Mesendoderm (in vitro differentiated cells): ENCODE data around the gene GJE1.
"Not testable (repeated sequence)": the region's sequence is repeated elsewhere in the genome, so short reads cannot be mapped to it uniquely, and the experiment has no call there.

Experiments
- DNase-seq: peaks from one replicate; pipeline ENCODE4 v3.0.0; 2013
- H2AK5ac ChIP-seq: 2 replicates; pipeline ENCODE4 v1.6.1; 2013; ENCODE audit warnings: low read length, inconsistent platforms
- H2BK120ac ChIP-seq: 2 replicates; pipeline ENCODE4 v1.6.1; 2013; ENCODE audit warnings: low read depth, mild to moderate bottlenecking, low read length, moderate library complexity, mixed read lengths
- H2BK15ac ChIP-seq: replicated peaks from 2 replicates; pipeline ENCODE4 v1.6.1; 2013; ENCODE audit warnings: low read depth, mild to moderate bottlenecking, moderate library complexity
- H2BK5ac ChIP-seq: 2 replicates; pipeline ENCODE4 v1.6.1; 2013; ENCODE audit warnings: low read length, inconsistent platforms
- H3K18ac ChIP-seq: 2 replicates; pipeline ENCODE4 v1.6.1; 2013; ENCODE audit warnings: mild to moderate bottlenecking, low read length, mixed read lengths
- H3K23ac ChIP-seq: one replicate; pipeline ENCODE4 v1.6.1; 2013; ENCODE audit warnings: low read length
- H3K27ac ChIP-seq: 2 replicates; pipeline ENCODE4 v1.5.1; 2013; ENCODE audit warnings: low read depth, mild to moderate bottlenecking, inconsistent platforms, low read length, moderate library complexity
- H3K27me3 ChIP-seq: 2 replicates; pipeline ENCODE4 v1.6.1; 2013; ENCODE audit warnings: low read length, control low read depth, mild to moderate bottlenecking, inconsistent platforms; ENCODE audit not compliant: insufficient read depth, poor library complexity
- H3K36me3 ChIP-seq: 2 replicates; pipeline ENCODE4 v1.6.1; 2013; ENCODE audit warnings: low read length, inconsistent platforms; ENCODE audit not compliant: control insufficient read depth, insufficient read depth
- H3K4ac ChIP-seq: one replicate; pipeline ENCODE4 v1.6.1; 2013; ENCODE audit warnings: low read depth, mild to moderate bottlenecking, low read length, moderate library complexity
- H3K4me1 ChIP-seq: 2 replicates; pipeline ENCODE4 v1.6.1; 2013; ENCODE audit warnings: low read depth, low read length, inconsistent platforms; ENCODE audit not compliant: control insufficient read depth
- H3K4me2 ChIP-seq: 2 replicates; pipeline ENCODE4 v1.6.1; 2013; ENCODE audit warnings: low read length
- H3K4me3 ChIP-seq: 2 replicates; pipeline ENCODE4 v1.5.1; 2013; ENCODE audit warnings: mild to moderate bottlenecking, low read length
- H3K56ac ChIP-seq: one replicate; pipeline ENCODE4 v1.6.1; 2013; ENCODE audit warnings: low read length
- H3K79me1 ChIP-seq: 2 replicates; pipeline ENCODE4 v1.6.1; 2013; ENCODE audit warnings: low read length, inconsistent platforms
- H3K79me2 ChIP-seq: 2 replicates; pipeline ENCODE4 v1.6.1; 2013; ENCODE audit warnings: mild to moderate bottlenecking, low read length; ENCODE audit not compliant: control insufficient read depth, insufficient read depth
- H3K9ac ChIP-seq: 2 replicates; pipeline ENCODE4 v1.6.1; 2013; ENCODE audit warnings: low read length, inconsistent platforms
- H4K5ac ChIP-seq: one replicate; pipeline ENCODE4 v1.6.1; 2013; ENCODE audit warnings: low read length
- H4K8ac ChIP-seq: one replicate; pipeline ENCODE4 v1.6.1; 2013; ENCODE audit warnings: low read depth, mild to moderate bottlenecking, control low read depth, low read length, moderate library complexity
- WGBS: extraction: QIAGEN DNeasy Blood & Tissue Kit; methylation state at CpG from one replicate; pipeline ENCODE4 v1.1.7; 2013; ENCODE audit warnings: low lambda C conversion rate, missing lambda C conversion rate; ENCODE audit not compliant: insufficient coverage; ENCODE audit errors: extremely low coverage; 5-methylcytosine and 5-hydroxymethylcytosine counted together

The GJE1 gene

GRCh38 chr6:142138876-142139275 is 6.2 kb downstream of the GJE1 start:
- Histone ChIP-seq H3K9ac (no peak overlapping the region), H3K79me1 (no peaks in the 10 kb centered on the region), H2AK5ac (no peak overlapping the region), H3K4ac (no peak overlapping the region), H3K4me1 (no peaks in the 10 kb centered on the region), H3K79me2 (no peaks in the 10 kb centered on the region), H2BK15ac (no peak overlapping the region), H3K27me3 (no peaks in the 10 kb centered on the region), H4K5ac (no peak overlapping the region), H3K56ac (no peak overlapping the region), H3K23ac (no peak overlapping the region), H3K4me2 (no peak overlapping the region), H2BK120ac (no peak overlapping the region), H4K8ac (no peak overlapping the region), H3K4me3 (no peak overlapping the region), H3K18ac (no peak overlapping the region), H3K27ac (no peak overlapping the region), H3K36me3 (no peaks in the 10 kb centered on the region), H2BK5ac (no peak overlapping the region)
- DNase-seq = no peak
- no CpG with 5 or more reads among the region's 2 CpGs for WGBS

GRCh38 chr6:142141531-142141930 is 8.8 kb downstream of the GJE1 start:
- not testable (repeated sequence) for H3K79me2 ChIP-seq, H3K4ac ChIP-seq, H2BK15ac ChIP-seq, H3K36me3 ChIP-seq, H2AK5ac ChIP-seq, H3K27ac ChIP-seq, H3K23ac ChIP-seq, H3K9ac ChIP-seq, H3K4me3 ChIP-seq, H3K79me1 ChIP-seq, H2BK120ac ChIP-seq, H4K8ac ChIP-seq, H4K5ac ChIP-seq, H3K4me1 ChIP-seq, DNase-seq, H3K27me3 ChIP-seq, H2BK5ac ChIP-seq, H3K18ac ChIP-seq, H3K56ac ChIP-seq, H3K4me2 ChIP-seq
- no CpG with 5 or more reads among the region's 13 CpGs for WGBS

GRCh38 chr6:142146828-142147662 is 14.3 kb downstream of the GJE1 start, which contains the start of the genes NMBR and VTA1:
NMBR (minus strand) TSS chr6:142147122; CDS start chr6:142088658, 58,464 bp downstream.
VTA1 (plus strand) TSS chr6:142147263; CDS start chr6:142147288, 25 bp downstream.
- Histone ChIP-seq H3K23ac (no peak within 1 kb of the TSS), H3K79me2 (peaks cover 34% of the 10 kb centered on the region), H2BK15ac (no peak within 1 kb of the TSS), H3K18ac (no peak within 1 kb of the TSS), H3K9ac (peak within 1 kb of the TSS; percentile 81), H4K8ac (peak within 1 kb of the TSS; percentile 97), H4K5ac (no peak within 1 kb of the TSS), H3K27me3 (no peaks in the 10 kb centered on the region), H3K4me2 (peak within 1 kb of the TSS; percentile 69), H3K4me3 (peak within 1 kb of the TSS; percentile 91), H2BK120ac (no peak within 1 kb of the TSS), H2AK5ac (no peak within 1 kb of the TSS), H3K4ac (peak within 1 kb of the TSS; percentile 1), H3K4me1 (peaks cover 1% of the 10 kb centered on the region), H3K79me1 (peaks cover 4% of the 10 kb centered on the region), H2BK5ac (no peak within 1 kb of the TSS), H3K27ac (no peak within 1 kb of the TSS), H3K36me3 (no peaks in the 10 kb centered on the region), H3K56ac (peak within 1 kb of the TSS; percentile 90)
- no CpG with 5 or more reads among the region's 38 CpGs for WGBS
- DNase-seq = peak; percentile 100

- Histone ChIP-seq H3K4me3 (no peak overlapping the region), H3K36me3 (no peaks in the 10 kb centered on the region), H4K8ac (no peak overlapping the region), H3K9ac (no peak overlapping the region), H3K23ac (no peak overlapping the region), H3K4ac (no peak overlapping the region), H3K4me1 (peaks cover 1% of the 10 kb centered on the region), H3K27me3 (no peaks in the 10 kb centered on the region), H3K56ac (no peak overlapping the region), H3K79me1 (peaks cover 4% of the 10 kb centered on the region), H3K27ac (no peak overlapping the region), H2BK5ac (no peak overlapping the region), H3K79me2 (peaks cover 34% of the 10 kb centered on the region), H2AK5ac (no peak overlapping the region), H3K18ac (no peak overlapping the region), H2BK120ac (no peak overlapping the region), H3K4me2 (no peak overlapping the region), H2BK15ac (no peak overlapping the region), H4K5ac (no peak overlapping the region)
- DNase-seq = no peak
Observed at GRCh38 chr6:142152746-142153145, 20.0 kb downstream of the GJE1 start.

- no peak overlapping the region for H4K5ac ChIP-seq
- H3K4me3 ChIP-seq = no peak overlapping the region
- no peak overlapping the region for H3K4me2 ChIP-seq
- no peak overlapping the region for H2BK5ac ChIP-seq
- H3K79me2 ChIP-seq = peaks cover 31% of the 10 kb centered on the region
- H3K27me3 ChIP-seq = no peaks in the 10 kb centered on the region
- H3K36me3 ChIP-seq = no peaks in the 10 kb centered on the region
- peaks cover under 1% of the 10 kb centered on the region for H3K4me1 ChIP-seq
- no peak overlapping the region for H3K4ac ChIP-seq
- WGBS = no CpG with 5 or more reads among the region's 2 CpGs
- no peak overlapping the region for H3K56ac ChIP-seq
- DNase-seq = no peak
- H3K23ac ChIP-seq = no peak overlapping the region
- H3K18ac ChIP-seq = no peak overlapping the region
- no peak overlapping the region for H3K27ac ChIP-seq
- H3K9ac ChIP-seq = no peak overlapping the region
- no peak overlapping the region for H2BK15ac ChIP-seq
- peaks cover 3% of the 10 kb centered on the region for H3K79me1 ChIP-seq
- no peak overlapping the region for H4K8ac ChIP-seq
- H2AK5ac ChIP-seq = no peak overlapping the region
- H2BK120ac ChIP-seq = no peak overlapping the region
Observed at GRCh38 chr6:142153196-142153595, 20.5 kb downstream of the GJE1 start.
